Measurements from ENCODE around the gene EPB41L5. TPM values are rescaled to one million over a fixed set of nuclear protein-coding genes. Genes with fewer than 3 reads are reported as not detected.

Gene EPB41L5
- total RNA-seq, 1 donor from 2014 or later: 16.2 TPM

DNA sequence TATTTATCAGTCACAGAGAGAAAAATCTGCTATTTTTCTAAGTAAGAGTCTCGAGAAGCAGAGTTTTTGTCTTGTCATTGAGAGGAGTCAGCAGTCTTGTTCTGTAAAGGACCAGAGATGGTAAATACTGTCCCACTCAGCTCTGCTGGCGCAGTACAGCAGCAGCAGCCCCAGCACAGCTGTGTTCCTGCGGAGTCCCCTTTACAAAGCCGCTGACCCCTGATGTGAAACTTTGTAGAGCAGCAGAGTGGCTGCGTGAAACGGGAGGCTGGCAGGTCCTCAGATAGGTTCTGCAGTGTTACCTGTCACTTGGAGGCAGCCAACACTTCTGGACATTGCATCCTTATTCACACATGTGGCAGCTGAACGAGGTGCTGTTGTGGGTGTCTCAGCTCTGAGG lies 165.1 kb downstream of the EPB41L5 start:
- Histone ChIP-seq H3K9me3 (ENCODE audit: insufficient read depth, low read depth, low read length) (no peaks in the 10 kb centered on the region), H4K20me1 (ENCODE audit: insufficient read depth, low read length) (no peaks in the 10 kb centered on the region), H3K27ac (ENCODE audit: low read depth, low read length) (no peak overlapping the region), H3K4me1 (ENCODE audit: insufficient read depth, low read length) (no peaks in the 10 kb centered on the region), H3K79me2 (ENCODE audit: insufficient read depth, low read length) (no peaks in the 10 kb centered on the region), H3K27me3 (ENCODE audit: insufficient read depth, low read length) (no peaks in the 10 kb centered on the region), H2AFZ (ENCODE audit: low read depth, low read length) (no peak overlapping the region), H3K9ac (ENCODE audit: low read length) (no peak overlapping the region), H3K36me3 (ENCODE audit: insufficient read depth, low read length) (no peaks in the 10 kb centered on the region), H3K4me2 (ENCODE audit: low read length) (no peak overlapping the region), H3K4me3 (ENCODE audit: insufficient read depth, low read depth, low read length) (no peak overlapping the region)
- peaks cover 7% of the 10 kb centered on the region for H3K9me3 Mint-ChIP-seq (ENCODE audit: unreplicated experiment)
- peaks cover 8% of the 10 kb centered on the region for H3K36me3 Mint-ChIP-seq (ENCODE audit: low read depth, unreplicated experiment)
- no peak overlapping the region for H3K27ac Mint-ChIP-seq (ENCODE audit: unreplicated experiment)
- TF ChIP-seq CTCF (IDR thresholded peaks at IDR 0.05; ENCODE audit: insufficient read depth, low read depth, low read length): no peak
- TF ChIP-seq EZH2 (IDR thresholded peaks at IDR 0.05; ENCODE audit: insufficient read depth, low read length): no peak
- peaks cover 3% of the 10 kb centered on the region for H3K4me1 Mint-ChIP-seq (ENCODE audit: low read depth, unreplicated experiment)
- FAIRE-seq (no peak), DNase-seq (ENCODE audit: low read depth) (no peak)
- no peaks in the 10 kb centered on the region for H3K27me3 Mint-ChIP-seq (ENCODE audit: low read depth, unreplicated experiment)
- no peak overlapping the region for H3K4me3 Mint-ChIP-seq (ENCODE audit: unreplicated experiment)

GRCh38 chr2:120179396-120179795 lies 166.5 kb downstream of the EPB41L5 start:
- Histone ChIP-seq H3K79me2 (ENCODE audit: insufficient read depth, low read length) (no peaks in the 10 kb centered on the region), H3K36me3 (ENCODE audit: insufficient read depth, low read length) (no peaks in the 10 kb centered on the region), H4K20me1 (ENCODE audit: insufficient read depth, low read length) (no peaks in the 10 kb centered on the region), H3K4me2 (ENCODE audit: low read length) (no peak overlapping the region), H3K27me3 (ENCODE audit: insufficient read depth, low read length) (no peaks in the 10 kb centered on the region), H3K9me3 (ENCODE audit: insufficient read depth, low read depth, low read length) (no peaks in the 10 kb centered on the region), H3K9ac (ENCODE audit: low read length) (no peak overlapping the region), H2AFZ (ENCODE audit: low read depth, low read length) (no peak overlapping the region), H3K4me1 (ENCODE audit: insufficient read depth, low read length) (no peaks in the 10 kb centered on the region), H3K27ac (ENCODE audit: low read depth, low read length) (no peak overlapping the region), H3K4me3 (ENCODE audit: insufficient read depth, low read depth, low read length) (no peak overlapping the region)
- peaks cover 10% of the 10 kb centered on the region for H3K9me3 Mint-ChIP-seq (ENCODE audit: unreplicated experiment)
- no peak for DNase-seq (ENCODE audit: low read depth)
- peaks cover 13% of the 10 kb centered on the region for H3K36me3 Mint-ChIP-seq (ENCODE audit: low read depth, unreplicated experiment)
- peaks cover 3% of the 10 kb centered on the region for H3K4me1 Mint-ChIP-seq (ENCODE audit: low read depth, unreplicated experiment)
- no peak overlapping the region for H3K27ac Mint-ChIP-seq (ENCODE audit: unreplicated experiment)
- no peak for FAIRE-seq
- no peak for TF ChIP-seq CTCF (IDR thresholded peaks at IDR 0.05; ENCODE audit: insufficient read depth, low read depth, low read length)
- no peak for TF ChIP-seq EZH2 (IDR thresholded peaks at IDR 0.05; ENCODE audit: insufficient read depth, low read length)
- peaks cover 3% of the 10 kb centered on the region for H3K27me3 Mint-ChIP-seq (ENCODE audit: low read depth, unreplicated experiment)
- no peak overlapping the region for H3K4me3 Mint-ChIP-seq (ENCODE audit: unreplicated experiment)

- no peak for FAIRE-seq
- DNase-seq (ENCODE audit: low read depth): no peak
- no peaks in the 10 kb centered on the region for H4K20me1 ChIP-seq (ENCODE audit: insufficient read depth, low read length)
- H3K27me3 ChIP-seq (ENCODE audit: insufficient read depth, low read length): no peaks in the 10 kb centered on the region
- no peaks in the 10 kb centered on the region for H3K79me2 ChIP-seq (ENCODE audit: insufficient read depth, low read length)
- Mint-ChIP-seq H3K27me3 (ENCODE audit: low read depth, unreplicated experiment) (peaks cover 3% of the 10 kb centered on the region), H3K36me3 (ENCODE audit: low read depth, unreplicated experiment) (peaks cover 15% of the 10 kb centered on the region), H3K4me1 (ENCODE audit: low read depth, unreplicated experiment) (peaks cover 3% of the 10 kb centered on the region), H3K9me3 (ENCODE audit: unreplicated experiment) (peaks cover 10% of the 10 kb centered on the region), H3K27ac (ENCODE audit: unreplicated experiment) (no peak overlapping the region), H3K4me3 (ENCODE audit: unreplicated experiment) (no peak overlapping the region)
- no peaks in the 10 kb centered on the region for H3K9me3 ChIP-seq (ENCODE audit: insufficient read depth, low read depth, low read length)
- H3K36me3 ChIP-seq (ENCODE audit: insufficient read depth, low read length): no peaks in the 10 kb centered on the region
- no peak overlapping the region for H3K4me3 ChIP-seq (ENCODE audit: insufficient read depth, low read depth, low read length)
- H3K4me2 ChIP-seq (ENCODE audit: low read length): no peak overlapping the region
- TF ChIP-seq CTCF (IDR thresholded peaks at IDR 0.05; ENCODE audit: insufficient read depth, low read depth, low read length) (no peak), EZH2 (IDR thresholded peaks at IDR 0.05; ENCODE audit: insufficient read depth, low read length) (no peak)
- no peak overlapping the region for H3K9ac ChIP-seq (ENCODE audit: low read length)
- no peak overlapping the region for H3K27ac ChIP-seq (ENCODE audit: low read depth, low read length)
- no peak overlapping the region for H2AFZ ChIP-seq (ENCODE audit: low read depth, low read length)
- H3K4me1 ChIP-seq (ENCODE audit: insufficient read depth, low read length): no peaks in the 10 kb centered on the region
These were observed 167.2 kb downstream of the EPB41L5 start for GRCh38 chr2:120180066-120180465.
